H9 (cell line): ENCODE measurements around the gene TXNRD1. TPM values are rescaled to one million over a fixed set of nuclear protein-coding genes. Genes with fewer than 3 reads are reported as not detected.

Source experiments
- DNase-seq: peaks from one replicate; pipeline ENCODE4 v3.0.0-alpha.2; 2017
- H2AFZ ChIP-seq: one replicate; pipeline ENCODE4 v1.6.1; 2013; ENCODE audit warnings: mild to moderate bottlenecking, low read length, control low read depth, moderate library complexity
- H2AK5ac ChIP-seq: 2 replicates; pipeline ENCODE4 v1.6.1; 2013; ENCODE audit warnings: low read length, control low read depth, mixed read lengths; ENCODE audit not compliant: insufficient read length
- H2BK120ac ChIP-seq: one replicate; pipeline ENCODE4 v1.6.1; 2013; ENCODE audit warnings: low read depth, mild to moderate bottlenecking, low read length, control low read depth, inconsistent platforms; ENCODE audit not compliant: poor library complexity, severe bottlenecking
- H2BK12ac ChIP-seq: 2 replicates; pipeline ENCODE4 v1.6.1; 2013; ENCODE audit warnings: low read length, control low read depth, mixed read lengths, low read depth; ENCODE audit not compliant: insufficient read length
- H2BK15ac ChIP-seq: 2 replicates; pipeline ENCODE4 v1.6.1; 2013; ENCODE audit warnings: low read depth, low read length, control low read depth
- H2BK20ac ChIP-seq: one replicate; pipeline ENCODE4 v1.6.1; 2013; ENCODE audit warnings: low read depth, mild to moderate bottlenecking, low read length, control low read depth, inconsistent platforms; ENCODE audit not compliant: poor library complexity, severe bottlenecking
- H2BK5ac ChIP-seq: 2 replicates; pipeline ENCODE4 v1.6.1; 2013; ENCODE audit warnings: low read length, control low read depth, mixed read lengths; ENCODE audit not compliant: insufficient read length
- H3K14ac ChIP-seq: 2 replicates; pipeline ENCODE4 v1.6.1; 2013; ENCODE audit warnings: low read length, control low read depth; ENCODE audit not compliant: insufficient read depth
- H3K18ac ChIP-seq: 2 replicates; pipeline ENCODE4 v1.6.1; 2013; ENCODE audit warnings: low read depth, mild to moderate bottlenecking, mixed read lengths, low read length, control low read depth; ENCODE audit not compliant: insufficient read length
- H3K23ac ChIP-seq: 2 replicates; pipeline ENCODE4 v1.6.1; 2013; ENCODE audit warnings: low read length, control low read depth, mixed read lengths, low read depth; ENCODE audit not compliant: insufficient read length
- H3K23me2 ChIP-seq: 2 replicates; pipeline ENCODE4 v1.6.1; 2013; ENCODE audit warnings: low read depth, mild to moderate bottlenecking, mixed read lengths, low read length, control low read depth; ENCODE audit not compliant: insufficient read length, poor library complexity, severe bottlenecking
- H3K27ac ChIP-seq: 2 replicates; pipeline ENCODE4 v1.5.1; 2013; ENCODE audit warnings: low read length, control low read depth, mixed read lengths, low read depth; ENCODE audit not compliant: insufficient read length
- H3K27me3 ChIP-seq: 2 replicates; pipeline ENCODE4 v1.6.1; 2013; ENCODE audit warnings: low read length, control low read depth, inconsistent platforms; ENCODE audit not compliant: insufficient read depth
- H3K4ac ChIP-seq: 2 replicates; pipeline ENCODE4 v1.6.1; 2013; ENCODE audit warnings: low read depth, mild to moderate bottlenecking, control low read depth, inconsistent platforms, low read length, moderate library complexity
- H3K4me1 ChIP-seq: 2 replicates; pipeline ENCODE4 v1.6.1; 2013; ENCODE audit warnings: low read length, control low read depth, inconsistent platforms; ENCODE audit not compliant: insufficient read depth
- H3K4me2 ChIP-seq: 2 replicates; pipeline ENCODE4 v1.6.1; 2013; ENCODE audit warnings: low read length, control low read depth, mixed read lengths; ENCODE audit not compliant: insufficient read length, insufficient read depth
- H3K56ac ChIP-seq: 2 replicates; pipeline ENCODE4 v1.6.1; 2013; ENCODE audit warnings: low read depth, mild to moderate bottlenecking, mixed read lengths, low read length, control low read depth; ENCODE audit not compliant: insufficient read length
- H3K79me1 ChIP-seq: 2 replicates; pipeline ENCODE4 v1.6.1; 2013; ENCODE audit warnings: low read depth, mild to moderate bottlenecking, moderate library complexity, low read length, control low read depth, inconsistent platforms; ENCODE audit not compliant: insufficient read depth, poor library complexity, severe bottlenecking
- H3K79me2 ChIP-seq: 2 replicates; pipeline ENCODE4 v1.6.1; 2013; ENCODE audit warnings: low read length, control low read depth, inconsistent platforms; ENCODE audit not compliant: insufficient read depth
- H3K9ac ChIP-seq: 2 replicates; pipeline ENCODE4 v1.6.1; 2013; ENCODE audit warnings: low read length, control low read depth, mixed read lengths; ENCODE audit not compliant: insufficient read length; ENCODE audit errors: extremely low read depth
- H3K9me3 ChIP-seq: one replicate; pipeline ENCODE4 v1.6.1; 2013; ENCODE audit warnings: low read depth, low read length, inconsistent platforms; ENCODE audit not compliant: control insufficient read depth
- H3T11ph ChIP-seq: one replicate; pipeline ENCODE4 v1.6.1; 2013; ENCODE audit warnings: mild to moderate bottlenecking, low read length, control low read depth, inconsistent platforms
- H4K20me1 ChIP-seq: one replicate; pipeline ENCODE4 v1.6.1; 2013; ENCODE audit not compliant: control insufficient read depth, insufficient read length, insufficient read depth
- H4K5ac ChIP-seq: 2 replicates; pipeline ENCODE4 v1.6.1; 2013; ENCODE audit warnings: low read depth, mild to moderate bottlenecking, mixed read lengths, low read length, control low read depth; ENCODE audit not compliant: insufficient read length
- H4K8ac ChIP-seq: replicated peaks from 2 replicates; pipeline ENCODE4 v1.6.1; 2013; ENCODE audit warnings: low read length, control low read depth, mixed read lengths, low read depth; ENCODE audit not compliant: insufficient read length
- H4K91ac ChIP-seq: 2 replicates; pipeline ENCODE4 v1.6.1; 2013; ENCODE audit warnings: low read depth, mild to moderate bottlenecking, moderate library complexity, mixed read lengths, low read length, control low read depth; ENCODE audit not compliant: insufficient read length
- H3K27ac Mint-ChIP-seq, 3 experiments: 2 replicates in 2 of 3; 3 replicates in 1 of 3; pipeline ENCODE4 v1.8.0; 2020 to 2021; ENCODE audit warnings: mixed read lengths in 3 of 3, mild to moderate bottlenecking in 1 of 3, moderate library complexity in 1 of 3
- H3K27me3 Mint-ChIP-seq: 2 replicates; pipeline ENCODE4 v1.8.0; 2021; ENCODE audit warnings: low read depth, mild to moderate bottlenecking, moderate library complexity, mixed read lengths
- H3K36me3 Mint-ChIP-seq, 3 experiments: 2 replicates in 2 of 3; 3 replicates in 1 of 3; pipeline ENCODE4 v1.8.0; 2020 to 2021; ENCODE audit warnings: low read depth in 3 of 3, mixed read lengths in 3 of 3; ENCODE audit not compliant: insufficient read depth in 1 of 3
- H3K4me1 Mint-ChIP-seq, 2 experiments: 2 replicates each; pipeline ENCODE4 v1.8.0; 2020; ENCODE audit warnings: mixed read lengths in 2 of 2
- H3K4me3 Mint-ChIP-seq, 2 experiments: 2 replicates in 1 of 2; 3 replicates in 1 of 2; pipeline ENCODE4 v1.8.0; 2020 to 2021; ENCODE audit warnings: mild to moderate bottlenecking in 2 of 2, mixed read lengths in 2 of 2, moderate library complexity in 1 of 2
- H3K9me3 Mint-ChIP-seq, 2 experiments: 2 replicates in 1 of 2; 3 replicates in 1 of 2; pipeline ENCODE4 v1.8.0; 2020; ENCODE audit warnings: mild to moderate bottlenecking in 2 of 2, mixed read lengths in 2 of 2, moderate library complexity in 1 of 2
- WGBS: extraction: QIAGEN DNeasy Blood & Tissue Kit; methylation state at CpG from one replicate; pipeline ENCODE4 v1.1.7; 2013; ENCODE audit warnings: missing lambda C conversion rate, low lambda C conversion rate, mixed read lengths; ENCODE audit not compliant: insufficient read length; ENCODE audit errors: extremely low coverage; 5-methylcytosine and 5-hydroxymethylcytosine counted together
- total RNA-seq: library from RNA; stranded (reverse); gene quantifications from 2 replicates; pipeline ENCODE4 v1.2.1, GENCODE V29; 2021
- TF ChIP-seq, protein P1 (sequence below): fragments of 200-600 bp; sonication (generic); conservative IDR thresholded peaks from 3 replicates; pipeline ENCODE4 v1.8.0; 2021; ENCODE audit warnings: antibody characterized with exemption, mild to moderate bottlenecking

Gene TXNRD1
- total RNA-seq, 1 experiment from 2014 or later, result 100 TPM

DNA sequence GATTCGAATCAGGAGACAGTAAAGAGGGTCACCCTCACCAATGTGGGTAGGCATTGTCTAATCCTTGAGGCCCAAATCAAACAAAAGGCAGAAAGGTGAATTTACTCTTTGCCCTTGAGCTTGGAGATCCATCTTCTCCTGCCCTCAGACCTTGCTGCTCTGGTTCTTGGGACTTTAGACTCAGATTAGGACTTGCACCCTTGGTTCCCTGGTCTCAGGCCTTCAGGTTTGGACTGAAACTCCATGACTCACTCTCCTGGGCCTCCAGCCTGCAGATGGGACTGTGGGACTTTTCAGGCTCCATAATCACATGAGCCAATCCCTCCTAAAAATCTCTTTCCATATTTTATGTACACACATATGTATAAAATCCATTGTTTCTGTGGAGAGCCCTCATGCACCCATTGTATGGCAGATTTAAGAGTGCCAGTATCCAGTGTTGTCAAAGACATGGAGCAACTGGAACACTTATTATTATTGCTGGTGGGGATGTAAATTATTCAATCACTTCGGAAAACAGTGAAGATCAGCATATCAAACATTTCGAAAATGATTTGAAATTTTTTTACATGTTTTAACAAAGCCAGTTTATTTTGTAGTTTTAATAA is 136.6 kb downstream of the TXNRD1 start:
- Mint-ChIP-seq H3K4me1 (peaks cover 17 to 25% of the 10 kb centered on the region in 2 experiments), H3K36me3 (peaks cover 10 to 25% (median 24%) of the 10 kb centered on the region in 3 experiments; a peak in 6 of 7 replicates), H3K4me3 (no peak overlapping the region), H3K9me3 (no peaks in the 10 kb centered on the region), H3K27ac (peak overlapping the region in 1 of 3 experiments; percentile 18; a peak in 1 of 7 replicates), H3K27me3 (no peaks in the 10 kb centered on the region; the same call in 1 of the 2 replicates)
- Histone ChIP-seq H4K20me1 (no peaks in the 10 kb centered on the region), H3T11ph (no peak overlapping the region), H3K27ac (no peak overlapping the region), H3K9ac (no peak overlapping the region), H3K14ac (no peak overlapping the region), H3K9me3 (no peaks in the 10 kb centered on the region), H3K79me2 (no peaks in the 10 kb centered on the region), H3K4me2 (no peak overlapping the region), H4K91ac (no peak overlapping the region), H2AFZ (no peak overlapping the region), H3K4ac (no peak overlapping the region; the same call in 1 of the 2 replicates), H2BK12ac (no peak overlapping the region), H2BK120ac (no peak overlapping the region), H3K23ac (no peak overlapping the region), H3K4me1 (peaks cover 9% of the 10 kb centered on the region), H3K56ac (no peak overlapping the region), H2BK20ac (no peak overlapping the region), H3K18ac (no peak overlapping the region), H4K8ac (no peak overlapping the region), H3K23me2 (no peaks in the 10 kb centered on the region), H3K79me1 (no peaks in the 10 kb centered on the region), H2AK5ac (no peak overlapping the region), H2BK5ac (peak overlapping the region; percentile 39), H2BK15ac (no peak overlapping the region), H3K27me3 (no peaks in the 10 kb centered on the region), H4K5ac (no peak overlapping the region)
- DNase-seq, result peak; percentile 6
- WGBS, result no CpG with 5 or more reads among the region's 3 CpGs
- TF ChIP-seq, protein P1, sequence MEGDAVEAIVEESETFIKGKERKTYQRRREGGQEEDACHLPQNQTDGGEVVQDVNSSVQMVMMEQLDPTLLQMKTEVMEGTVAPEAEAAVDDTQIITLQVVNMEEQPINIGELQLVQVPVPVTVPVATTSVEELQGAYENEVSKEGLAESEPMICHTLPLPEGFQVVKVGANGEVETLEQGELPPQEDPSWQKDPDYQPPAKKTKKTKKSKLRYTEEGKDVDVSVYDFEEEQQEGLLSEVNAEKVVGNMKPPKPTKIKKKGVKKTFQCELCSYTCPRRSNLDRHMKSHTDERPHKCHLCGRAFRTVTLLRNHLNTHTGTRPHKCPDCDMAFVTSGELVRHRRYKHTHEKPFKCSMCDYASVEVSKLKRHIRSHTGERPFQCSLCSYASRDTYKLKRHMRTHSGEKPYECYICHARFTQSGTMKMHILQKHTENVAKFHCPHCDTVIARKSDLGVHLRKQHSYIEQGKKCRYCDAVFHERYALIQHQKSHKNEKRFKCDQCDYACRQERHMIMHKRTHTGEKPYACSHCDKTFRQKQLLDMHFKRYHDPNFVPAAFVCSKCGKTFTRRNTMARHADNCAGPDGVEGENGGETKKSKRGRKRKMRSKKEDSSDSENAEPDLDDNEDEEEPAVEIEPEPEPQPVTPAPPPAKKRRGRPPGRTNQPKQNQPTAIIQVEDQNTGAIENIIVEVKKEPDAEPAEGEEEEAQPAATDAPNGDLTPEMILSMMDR, result no peak
